Loucy (cell line): ENCODE measurements around the gene TMEM30B.

Experiments
- H2AFZ ChIP-seq: fragments of 200-600 bp; sonication (generic); 2 replicates; pipeline ENCODE4 v1.6.0; 2016; ENCODE audit warnings: antibody characterized with exemption, mild to moderate bottlenecking, low read length, moderate library complexity
- H3F3A ChIP-seq: fragments of 200-600 bp; 2 replicates; pipeline ENCODE4 v1.6.0; 2016; ENCODE audit warnings: antibody characterized with exemption, low read depth, mild to moderate bottlenecking
- H3K27me3 ChIP-seq: fragments of 200-600 bp; sonication (generic); 2 replicates; pipeline ENCODE4 v1.6.1; 2014; ENCODE audit warnings: low read length, mild to moderate bottlenecking; ENCODE audit not compliant: insufficient read depth, poor library complexity, severe bottlenecking
- H3K36me3 ChIP-seq: fragments of 200-600 bp; sonication (generic); 2 replicates; pipeline ENCODE4 v1.6.1; 2016; ENCODE audit warnings: low read length; ENCODE audit not compliant: insufficient read depth
- H3K4me1 ChIP-seq: fragments of 200-600 bp; sonication (generic); 2 replicates; pipeline ENCODE4 v1.5.1; 2014; ENCODE audit warnings: low read length, mild to moderate bottlenecking; ENCODE audit not compliant: insufficient read depth, poor library complexity, severe bottlenecking
- H3K4me2 ChIP-seq: fragments of 200-600 bp; sonication (generic); 2 replicates; pipeline ENCODE4 v1.6.0; 2014; ENCODE audit warnings: antibody characterized with exemption, low read length, low read depth, mild to moderate bottlenecking; ENCODE audit not compliant: poor library complexity, severe bottlenecking
- H3K4me3 ChIP-seq: fragments of 200-600 bp; sonication (generic); 2 replicates; pipeline ENCODE4 v1.5.1; 2014; ENCODE audit warnings: low read length, mild to moderate bottlenecking, mixed read lengths; ENCODE audit not compliant: poor library complexity, severe bottlenecking
- H3K79me2 ChIP-seq: fragments of 200-600 bp; sonication (generic); 2 replicates; pipeline ENCODE4 v1.6.1; 2014; ENCODE audit warnings: low read length; ENCODE audit not compliant: insufficient read depth
- H3K9ac ChIP-seq: fragments of 200-600 bp; sonication (generic); 2 replicates; pipeline ENCODE4 v1.6.0; 2014; ENCODE audit warnings: mild to moderate bottlenecking, low read depth, low read length, moderate library complexity; ENCODE audit not compliant: poor library complexity, severe bottlenecking
- H3K9me2 ChIP-seq: fragments of 200-600 bp; sonication (generic); replicated peaks from 2 replicates; pipeline ENCODE4 v1.6.1; 2016; ENCODE audit warnings: low read depth, low read length, mixed read lengths
- H3K9me3 ChIP-seq: fragments of 200-600 bp; sonication (generic); 2 replicates; pipeline ENCODE4 v1.6.1; 2014; ENCODE audit warnings: mild to moderate bottlenecking, antibody characterized with exemption, low read length, low read depth; ENCODE audit not compliant: insufficient read depth
- H4K20me1 ChIP-seq: fragments of 200-600 bp; sonication (generic); 2 replicates; pipeline ENCODE4 v1.6.0; 2014; ENCODE audit warnings: antibody characterized with exemption, low read length, mild to moderate bottlenecking; ENCODE audit not compliant: insufficient read depth, poor library complexity, severe bottlenecking
- CTCF ChIP-seq: fragments of 200-600 bp; sonication (generic); conservative IDR thresholded peaks from 2 replicates; pipeline ENCODE4 v1.5.1; 2014; ENCODE audit warnings: mild to moderate bottlenecking, antibody characterized with exemption, low read length
- EZH2phosphoT487 ChIP-seq: fragments of 200-600 bp; IDR thresholded peaks from 2 replicates; pipeline ENCODE4 v1.6.1; 2018; ENCODE audit warnings: antibody characterized with exemption, mild to moderate bottlenecking, moderate library complexity, borderline replicate concordance

Gene TMEM30B

GRCh38 chr14:61281186-61281947 is at the start of gene TMEM30B:
Gene TMEM30B (minus strand): TSS chr14:61281338. CDS start chr14:61281147, 191 bp downstream.
- Histone ChIP-seq H3K4me3 (no peak within 1 kb of the TSS), H3K4me2 (no peak within 1 kb of the TSS), H3K9ac (no peak within 1 kb of the TSS)

GRCh38 chr14:61330511-61330910 is 49.4 kb upstream of the TMEM30B start:
- Histone ChIP-seq H3K36me3 (no peaks in the 10 kb centered on the region; the same call in none of the 2 replicates), H3K9me2 (no peaks in the 10 kb centered on the region), H3K4me2 (peak overlapping the region; percentile 98), H3K9ac (peak overlapping the region; percentile 36), H3K4me3 (peak overlapping the region; percentile 58), H3K9me3 (peaks cover 7% of the 10 kb centered on the region), H3K79me2 (peaks cover 98% of the 10 kb centered on the region), H3K27me3 (no peaks in the 10 kb centered on the region), H3F3A (no peaks in the 10 kb centered on the region), H3K4me1 (peaks cover 82% of the 10 kb centered on the region), H4K20me1 (peaks cover 81% of the 10 kb centered on the region), H2AFZ (no peak overlapping the region)
- TF ChIP-seq EZH2phosphoT487 (no peak), CTCF (no peak)

More at GRCh38 chr14:61281186-61281947, at the start of gene TMEM30B:
- H3K4me1 ChIP-seq, result peaks cover 28% of the 10 kb centered on the region
- H2AFZ ChIP-seq, result no peak within 1 kb of the TSS
- no peaks in the 10 kb centered on the region for H3K36me3 ChIP-seq
- no peaks in the 10 kb centered on the region for H3K27me3 ChIP-seq
- no peaks in the 10 kb centered on the region for H3K9me3 ChIP-seq
- peaks cover 6% of the 10 kb centered on the region; the same call in 1 of the 2 replicates for H3F3A ChIP-seq
- no peaks in the 10 kb centered on the region for H4K20me1 ChIP-seq
- no peaks in the 10 kb centered on the region for H3K79me2 ChIP-seq
- TF ChIP-seq EZH2phosphoT487 (no peak), CTCF (no peak)
- no peaks in the 10 kb centered on the region for H3K9me2 ChIP-seq

- no peak for TF ChIP-seq CTCF
- no peak for TF ChIP-seq EZH2phosphoT487
- H3F3A ChIP-seq, result no peaks in the 10 kb centered on the region; the same call in 1 of the 2 replicates
- peaks cover 99% of the 10 kb centered on the region for H3K79me2 ChIP-seq
- peaks cover 80% of the 10 kb centered on the region for H4K20me1 ChIP-seq
- peaks cover 8% of the 10 kb centered on the region for H3K9me3 ChIP-seq
- H3K27me3 ChIP-seq, result no peaks in the 10 kb centered on the region
- H2AFZ ChIP-seq, result no peak overlapping the region
- H3K9ac ChIP-seq, result peak overlapping the region; percentile 36
- peaks cover 85% of the 10 kb centered on the region for H3K4me1 ChIP-seq
- no peaks in the 10 kb centered on the region for H3K9me2 ChIP-seq
- peak overlapping the region; percentile 58 for H3K4me3 ChIP-seq
- no peaks in the 10 kb centered on the region; the same call in none of the 2 replicates for H3K36me3 ChIP-seq
- H3K4me2 ChIP-seq, result peak overlapping the region; percentile 98
Observed at GRCh38 chr14:61329478-61330051, 48.4 kb upstream of the TMEM30B start.
